GM12873 (cell line): ENCODE measurements around the gene RADIL.

Source experiments
- CTCF ChIP-seq: IDR thresholded peaks from 2 replicates; pipeline ENCODE4 v1.5.1; 2012; ENCODE audit warnings: low read depth, mild to moderate bottlenecking, moderate library complexity, low read length, control low read depth; ENCODE audit not compliant: insufficient read depth; ENCODE audit errors: missing control alignments

The RADIL gene

GRCh38 chr7:4823441-4824119, 59.9 kb downstream of the RADIL start:
- TF ChIP-seq CTCF: no peak

- TF ChIP-seq CTCF: no peak
Measured at GRCh38 chr7:4822677-4823076, 60.8 kb downstream of the RADIL start.

GRCh38 chr7:4820967-4821471, 62.5 kb downstream of the RADIL start:
- no peak for TF ChIP-seq CTCF

GRCh38 chr7:4820405-4820966, 63.0 kb downstream of the RADIL start:
- no peak for TF ChIP-seq CTCF

- TF ChIP-seq CTCF: no peak
Measured at GRCh38 chr7:4819560-4820404, 63.7 kb downstream of the RADIL start.

- TF ChIP-seq CTCF: no peak
Measured at GRCh38 chr7:4818000-4818794, 65.3 kb downstream of the RADIL start.
